HepG2 (cell line): ENCODE data around the gene MST1R.

Experiments
- JUNB ChIP-seq: sonication (generic); formaldehyde crosslinking; IDR thresholded peaks from 2 replicates; pipeline ENCODE4 v1.8.0; 2022; ENCODE audit warnings: missing genetic modification reagents, mild to moderate bottlenecking, borderline replicate concordance
- JUND ChIP-seq: sonication (generic); formaldehyde crosslinking; IDR thresholded peaks from 2 replicates; pipeline ENCODE4 v1.8.0; 2022; ENCODE audit warnings: mild to moderate bottlenecking, missing genetic modification reagents
- RAD21 ChIP-seq: fragments of 450-650 bp; formaldehyde crosslinking; IDR thresholded peaks from 2 replicates; pipeline ENCODE4 v1.5.0; 2020; ENCODE audit warnings: mild to moderate bottlenecking
- YY1 ChIP-seq: IDR thresholded peaks from 2 replicates; pipeline ENCODE4 v1.6.1; 2011; ENCODE audit warnings: low read length, low read depth, moderate library complexity, mild to moderate bottlenecking; ENCODE audit not compliant: insufficient read depth, insufficient replicate concordance
- ZNF230 ChIP-seq: sonication (generic); formaldehyde crosslinking; IDR thresholded peaks from 2 replicates; pipeline ENCODE4 v1.4.0; 2020; ENCODE audit warnings: mild to moderate bottlenecking, missing genetic modification reagents
- ZNF510 ChIP-seq: sonication (generic); formaldehyde crosslinking; IDR thresholded peaks from 2 replicates; pipeline ENCODE4 v1.4.0; 2020; ENCODE audit warnings: low read depth, mild to moderate bottlenecking, missing genetic modification reagents
- TF ChIP-seq, protein P1 (sequence below): sonication (generic); formaldehyde crosslinking; IDR thresholded peaks from 2 replicates; pipeline ENCODE4 v1.5.0; 2020; ENCODE audit warnings: mild to moderate bottlenecking, missing genetic modification reagents, moderate library complexity

GRCh38 chr3:49883998-49884397 is 19.7 kb downstream of the MST1R start:
- TF ChIP-seq, protein P1, sequence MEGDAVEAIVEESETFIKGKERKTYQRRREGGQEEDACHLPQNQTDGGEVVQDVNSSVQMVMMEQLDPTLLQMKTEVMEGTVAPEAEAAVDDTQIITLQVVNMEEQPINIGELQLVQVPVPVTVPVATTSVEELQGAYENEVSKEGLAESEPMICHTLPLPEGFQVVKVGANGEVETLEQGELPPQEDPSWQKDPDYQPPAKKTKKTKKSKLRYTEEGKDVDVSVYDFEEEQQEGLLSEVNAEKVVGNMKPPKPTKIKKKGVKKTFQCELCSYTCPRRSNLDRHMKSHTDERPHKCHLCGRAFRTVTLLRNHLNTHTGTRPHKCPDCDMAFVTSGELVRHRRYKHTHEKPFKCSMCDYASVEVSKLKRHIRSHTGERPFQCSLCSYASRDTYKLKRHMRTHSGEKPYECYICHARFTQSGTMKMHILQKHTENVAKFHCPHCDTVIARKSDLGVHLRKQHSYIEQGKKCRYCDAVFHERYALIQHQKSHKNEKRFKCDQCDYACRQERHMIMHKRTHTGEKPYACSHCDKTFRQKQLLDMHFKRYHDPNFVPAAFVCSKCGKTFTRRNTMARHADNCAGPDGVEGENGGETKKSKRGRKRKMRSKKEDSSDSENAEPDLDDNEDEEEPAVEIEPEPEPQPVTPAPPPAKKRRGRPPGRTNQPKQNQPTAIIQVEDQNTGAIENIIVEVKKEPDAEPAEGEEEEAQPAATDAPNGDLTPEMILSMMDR (CRISPR knock-in tag) = no peak
- TF ChIP-seq JUNB (CRISPR knock-in tag) (no peak), YY1 (no peak), JUND (CRISPR knock-in tag) (no peak), ZNF230 (CRISPR knock-in tag) (no peak), ZNF510 (CRISPR knock-in tag) (no peak), RAD21 (no peak)
